HG03342 (cell line): ENCODE results near the gene LCN15.
"Not testable (repeated sequence)": the region's sequence is repeated elsewhere in the genome, so short reads cannot be mapped to it uniquely, and the experiment has no call there.

Experiments used
- ATAC-seq: cut with Tn5 transposase; IDR thresholded peaks from one replicate; pipeline ENCODE4 v1.9.1; 2021; ENCODE audit warnings: mild to moderate bottlenecking, moderate library complexity; ENCODE audit not compliant: unreplicated experiment

Gene LCN15

DNA sequence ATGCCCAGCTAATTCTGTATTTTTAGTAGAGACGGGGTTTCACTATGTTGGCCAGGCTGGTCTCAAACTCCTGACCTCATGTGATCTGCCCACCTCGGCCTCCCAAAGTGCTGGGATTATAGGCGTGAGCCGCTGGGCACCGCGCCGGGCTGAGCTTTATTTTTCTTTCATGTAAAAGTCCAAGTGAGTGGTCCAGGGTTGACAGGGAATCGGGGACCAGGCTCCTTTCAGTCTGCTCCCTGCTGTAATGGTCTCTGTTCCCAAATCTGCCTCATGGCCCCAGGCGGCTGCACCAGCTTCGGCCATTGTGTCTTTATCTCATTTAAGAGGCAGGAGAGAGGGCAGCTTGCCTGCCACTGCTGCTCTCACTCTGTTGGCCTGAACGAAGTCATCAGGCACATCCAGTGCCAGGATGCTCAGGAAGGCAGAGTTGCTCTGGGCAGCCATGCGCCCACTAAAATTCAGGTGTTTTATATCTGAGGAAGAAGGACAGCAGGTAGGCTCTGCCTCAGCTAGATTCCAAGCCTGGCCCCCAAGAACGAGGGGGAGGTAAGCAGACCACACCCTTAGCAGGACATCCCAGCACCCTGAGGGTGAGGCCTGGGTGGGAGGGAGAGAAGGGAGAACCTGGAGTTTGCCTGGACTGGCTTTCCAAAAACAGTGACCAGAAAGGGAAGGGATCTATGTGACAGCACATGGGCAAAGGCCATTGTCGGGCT lies 30.1 kb upstream of the LCN15 start:
- no peak for ATAC-seq

DNA sequence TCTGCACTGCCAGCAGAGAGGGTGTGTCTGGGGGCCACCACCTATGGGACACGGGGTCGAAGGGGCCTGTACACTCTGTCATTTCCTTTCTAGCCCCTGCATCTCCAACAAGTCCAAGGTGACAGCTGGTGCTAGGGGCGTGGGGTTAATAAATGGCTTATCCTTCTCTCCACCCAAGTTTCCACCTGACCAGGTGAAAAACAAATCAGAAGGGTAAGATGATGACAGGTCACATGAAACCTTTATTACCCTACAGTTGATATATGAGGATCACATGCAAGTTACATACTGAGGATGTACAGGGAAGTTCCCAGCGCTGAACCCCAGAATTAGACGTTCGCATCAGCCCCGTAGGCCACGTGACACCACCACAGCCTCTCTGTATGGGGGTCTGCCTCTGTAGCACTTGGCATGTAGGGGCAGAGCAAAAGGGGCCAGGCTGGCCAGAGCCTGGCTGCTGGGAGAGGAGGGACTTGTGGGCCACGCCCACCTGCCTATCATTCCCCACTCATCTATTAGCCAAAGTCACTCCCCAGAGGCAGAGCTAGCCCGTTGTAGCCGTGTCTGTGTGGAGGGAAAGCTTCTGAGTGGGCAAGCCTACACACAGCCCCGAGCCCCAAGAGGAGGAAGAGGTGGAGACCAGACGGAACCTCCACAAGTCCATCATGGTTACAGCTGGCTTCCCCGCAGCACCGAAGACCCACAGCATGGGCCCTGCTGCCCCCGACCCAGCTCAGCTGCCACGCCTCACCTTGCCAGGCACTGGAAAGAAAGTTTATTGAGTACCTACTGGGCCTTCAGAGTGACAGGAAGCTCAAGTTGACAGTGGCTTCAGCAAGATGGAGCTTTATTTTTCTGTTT lies 29.0 kb upstream of the LCN15 start:
- ATAC-seq, result no peak

DNA sequence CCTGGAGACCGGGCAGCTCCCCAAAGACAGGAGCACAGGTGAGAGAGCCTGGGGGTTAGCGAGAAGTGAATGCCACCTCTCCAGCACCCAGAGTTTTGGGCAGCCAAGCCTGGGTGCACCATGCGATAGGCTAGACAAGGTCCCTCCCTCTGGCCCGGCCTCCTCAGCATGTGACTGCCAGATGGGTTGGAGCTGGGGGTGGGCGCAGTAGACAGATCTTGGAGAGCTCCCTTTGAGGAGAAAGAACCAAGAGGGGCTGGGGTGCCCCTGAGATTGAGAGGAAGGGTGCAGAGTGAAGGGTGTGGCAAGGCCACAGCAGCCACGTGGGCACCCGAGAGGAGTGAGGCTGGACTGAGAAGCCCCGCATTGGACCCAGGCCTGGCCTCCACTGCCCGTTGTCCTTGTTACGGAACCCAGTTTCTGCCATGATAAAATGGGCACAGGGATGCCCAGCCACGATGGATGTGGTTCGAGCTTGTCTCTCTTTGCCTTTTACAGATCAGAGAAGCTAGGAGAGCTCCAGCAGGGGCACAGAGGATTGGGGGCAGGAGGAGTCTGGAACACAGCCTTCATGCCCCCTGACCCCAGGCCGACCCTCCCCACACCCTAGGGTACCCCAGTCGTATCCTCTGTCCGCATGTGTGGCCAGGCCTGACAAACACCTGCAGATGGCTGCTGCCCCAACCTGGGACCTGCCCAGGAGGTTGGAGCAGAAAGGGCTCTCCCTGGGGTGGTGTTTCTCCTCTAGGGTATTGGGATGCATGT lies 28.2 kb upstream of the LCN15 start:
- no peak for ATAC-seq

GRCh38 chr9:136791516-136792276 lies 27.4 kb upstream of the LCN15 start:
- no peak for ATAC-seq

DNA sequence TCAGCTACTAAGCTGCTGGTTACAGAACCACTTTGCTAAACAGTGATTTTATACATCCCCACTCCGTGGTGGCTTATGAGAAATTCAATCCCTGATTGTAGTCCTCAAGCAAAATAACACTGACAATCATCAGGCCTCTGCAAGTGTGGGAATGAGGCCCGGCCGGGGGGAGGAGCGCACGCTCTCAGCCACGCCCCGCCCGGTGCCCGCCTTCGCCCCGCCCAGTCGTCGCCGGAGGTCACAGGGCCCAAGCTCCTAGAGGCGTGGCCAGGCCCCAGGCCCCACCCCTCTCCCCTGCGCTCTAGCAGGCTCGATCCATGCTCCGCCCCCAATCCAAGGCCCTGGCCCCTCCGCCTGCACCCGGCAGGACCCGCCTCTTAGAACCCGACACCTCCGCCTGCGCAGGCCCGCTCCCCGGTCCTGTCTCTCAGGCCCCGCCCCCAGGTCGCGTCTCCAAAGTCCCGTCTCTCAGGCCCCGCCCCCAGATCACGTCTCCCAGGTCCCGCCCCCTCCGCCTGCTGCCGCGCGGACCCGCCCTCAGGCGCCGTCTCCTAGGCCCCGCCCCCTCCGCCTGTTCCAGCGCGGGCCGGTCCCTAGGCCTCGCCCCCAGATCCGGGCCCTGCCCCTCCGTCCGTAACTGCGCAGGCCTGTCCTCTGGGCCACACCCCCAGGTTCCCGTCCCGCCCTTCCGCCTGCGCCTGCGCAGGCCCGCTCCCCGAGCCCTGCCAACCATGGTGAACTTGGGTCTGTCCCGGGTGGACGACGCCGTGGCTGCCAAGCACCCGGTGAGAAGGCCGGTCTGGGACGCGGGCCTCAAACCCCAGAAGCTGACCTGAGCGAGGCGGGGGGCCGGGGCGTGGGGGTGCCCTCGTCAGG lies 26.6 kb upstream of the LCN15 start, which contains the start of gene TMEM141:
Gene TMEM141 (plus strand): TSS at position 705 of the 876 bp plus-strand sequence. CDS start 27 bp downstream, at position 732.
- peak; percentile 83 for ATAC-seq

DNA sequence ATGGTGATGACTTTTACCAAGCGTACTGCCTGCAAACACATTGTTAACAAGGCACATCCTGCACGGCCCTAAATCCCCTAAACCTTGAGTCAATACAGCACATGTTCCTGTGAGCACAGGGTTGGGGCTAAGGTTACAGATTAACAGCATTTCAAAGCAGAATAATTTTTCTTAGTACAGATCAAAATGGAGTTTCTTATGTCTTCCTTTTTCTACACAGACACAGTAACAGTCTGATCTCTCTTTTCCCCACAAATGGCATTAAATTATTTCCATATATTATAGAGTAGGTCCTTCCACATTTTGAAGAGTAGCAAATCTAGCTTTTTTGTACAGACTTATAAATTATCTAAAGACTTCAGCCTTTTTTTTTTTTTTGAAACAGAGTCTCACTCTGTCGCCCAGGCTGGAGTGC lies 25.2 kb upstream of the LCN15 start:
- ATAC-seq, result no peak

GRCh38 chr9:136788644-136789522 lies 24.6 kb upstream of the LCN15 start:
- ATAC-seq, result not testable (repeated sequence)

DNA sequence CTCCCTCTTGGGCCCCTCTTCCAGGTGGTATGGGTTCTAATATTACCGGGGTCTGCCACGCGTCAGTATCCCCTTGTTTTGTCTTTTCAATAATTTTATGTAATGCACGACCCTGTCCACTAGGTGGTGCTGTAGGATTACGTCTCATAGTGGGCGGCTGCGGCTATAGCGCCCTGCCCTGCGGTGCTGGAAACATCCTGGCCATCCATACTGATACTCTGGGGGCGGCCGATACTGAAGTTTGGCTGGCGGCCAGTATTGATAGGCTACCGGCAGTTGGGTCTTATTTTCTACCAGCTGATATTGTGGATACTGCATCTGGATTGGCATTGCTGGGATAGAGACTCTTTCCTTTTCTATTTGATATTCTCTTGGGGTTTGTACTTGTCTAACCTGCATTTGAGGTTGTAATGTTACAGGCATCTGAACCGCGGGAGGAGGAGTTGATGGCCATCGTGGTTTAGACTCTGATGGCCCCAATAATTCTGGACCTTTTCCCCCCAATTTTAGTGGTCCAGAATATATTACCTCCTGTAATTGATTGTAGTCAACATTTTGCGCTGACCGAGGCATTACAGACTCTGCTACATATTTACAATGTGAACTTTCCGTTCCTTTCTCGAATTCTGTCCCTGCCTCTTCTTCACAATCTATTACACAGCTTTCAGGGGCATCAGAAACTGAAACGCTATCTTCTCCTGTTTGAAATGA lies 23.5 kb upstream of the LCN15 start:
- no peak for ATAC-seq

DNA sequence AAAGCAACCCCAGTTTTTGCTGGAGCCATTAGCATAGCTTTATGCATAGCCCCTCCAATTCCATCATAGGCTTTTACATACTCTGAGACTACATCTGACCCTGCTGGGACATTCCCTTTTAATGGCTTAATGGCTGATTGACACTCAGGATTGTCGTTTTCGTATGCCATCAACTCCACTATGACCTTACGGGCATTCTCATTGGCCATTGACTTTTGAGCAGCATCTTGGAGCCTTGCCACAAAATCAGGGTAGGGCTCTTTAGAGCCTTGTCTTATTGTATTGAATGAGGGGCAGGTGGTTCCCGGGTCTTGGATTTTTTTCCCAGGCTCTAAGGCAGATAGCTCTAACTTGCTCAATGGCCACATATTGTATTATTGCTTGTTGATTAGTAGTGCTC lies 22.7 kb upstream of the LCN15 start:
- not testable (repeated sequence) for ATAC-seq

DNA sequence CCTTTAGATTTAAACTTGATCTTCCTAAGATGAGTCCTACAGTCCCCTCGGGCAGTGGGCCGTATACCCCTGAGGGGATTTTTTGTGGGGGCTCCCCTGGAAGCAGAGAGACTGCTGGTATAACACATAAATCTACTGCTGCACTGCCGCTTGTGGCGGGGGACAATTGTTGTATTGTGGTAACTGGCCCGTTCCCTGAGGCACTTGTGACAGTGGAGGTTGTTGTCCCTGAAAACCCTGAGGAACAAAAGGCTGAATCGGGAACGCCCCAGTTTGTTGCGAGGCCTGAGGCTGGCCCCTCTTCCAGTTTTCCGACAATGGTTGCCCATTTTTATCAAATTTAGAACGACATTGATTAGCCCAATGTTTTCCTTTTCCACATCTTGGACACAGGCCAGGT lies 22.1 kb upstream of the LCN15 start:
- ATAC-seq, result no peak

DNA sequence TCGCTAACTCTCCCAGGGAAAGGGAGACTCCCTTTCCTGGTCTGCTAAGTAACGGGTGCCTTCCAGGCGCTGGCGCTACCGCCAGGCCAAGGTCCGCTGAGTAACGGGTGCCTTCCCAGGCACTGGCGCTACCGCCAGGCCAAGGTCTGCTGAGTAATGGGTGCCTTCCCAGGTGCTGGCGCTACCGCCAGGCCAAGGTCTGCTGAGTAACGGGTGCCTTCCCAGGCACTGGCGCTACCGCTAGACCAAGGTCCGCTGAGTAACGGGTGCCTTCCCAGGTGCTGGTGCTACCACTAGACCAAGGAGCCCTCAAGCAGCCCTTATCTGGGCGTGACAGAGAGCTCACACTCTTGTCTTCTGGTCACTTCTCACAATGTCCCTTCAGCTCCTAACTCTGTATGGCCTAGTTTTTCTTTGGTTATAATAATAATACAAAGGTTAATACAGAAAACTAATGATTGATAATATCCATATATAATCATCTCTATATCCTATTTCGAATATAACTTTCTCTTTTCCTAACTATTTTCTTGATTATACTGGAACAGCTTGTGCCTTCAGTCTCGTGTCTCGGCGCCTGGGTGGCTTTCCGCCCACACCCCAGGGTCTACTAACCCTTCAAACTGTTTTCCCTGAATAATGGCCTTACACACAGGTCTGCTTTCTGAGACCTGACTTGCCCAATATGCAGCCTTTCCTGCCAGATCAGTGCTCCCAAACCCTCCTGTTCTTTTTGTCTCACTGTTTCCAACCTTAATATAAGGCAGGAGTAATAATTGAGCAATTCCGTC lies 21.4 kb upstream of the LCN15 start:
- not testable (repeated sequence) for ATAC-seq

- no peak for ATAC-seq
These were observed 20.7 kb upstream of the LCN15 start for GRCh38 chr9:136784997-136785361.

GRCh38 chr9:136784249-136784996 lies 20.1 kb upstream of the LCN15 start:
- no peak for ATAC-seq

DNA sequence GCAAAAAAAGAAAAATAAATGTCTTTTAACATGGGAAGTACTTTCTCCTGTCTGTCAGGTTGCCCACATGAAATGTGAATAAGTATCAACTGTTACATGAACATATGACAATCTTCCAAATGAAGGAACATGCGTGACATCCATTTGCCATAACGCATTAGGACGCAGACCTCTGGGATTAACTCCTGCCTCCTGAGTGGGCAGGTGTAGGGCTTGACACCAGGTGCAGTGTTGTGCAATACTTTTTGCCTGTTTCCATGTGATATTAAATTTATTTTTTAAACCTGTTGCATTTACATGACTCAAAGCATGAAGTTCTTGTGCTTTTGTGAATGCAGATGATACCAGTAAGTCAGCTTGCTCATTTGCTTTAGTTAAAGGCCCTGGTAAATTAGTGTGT lies 18.1 kb upstream of the LCN15 start:
- ATAC-seq, result no peak

DNA sequence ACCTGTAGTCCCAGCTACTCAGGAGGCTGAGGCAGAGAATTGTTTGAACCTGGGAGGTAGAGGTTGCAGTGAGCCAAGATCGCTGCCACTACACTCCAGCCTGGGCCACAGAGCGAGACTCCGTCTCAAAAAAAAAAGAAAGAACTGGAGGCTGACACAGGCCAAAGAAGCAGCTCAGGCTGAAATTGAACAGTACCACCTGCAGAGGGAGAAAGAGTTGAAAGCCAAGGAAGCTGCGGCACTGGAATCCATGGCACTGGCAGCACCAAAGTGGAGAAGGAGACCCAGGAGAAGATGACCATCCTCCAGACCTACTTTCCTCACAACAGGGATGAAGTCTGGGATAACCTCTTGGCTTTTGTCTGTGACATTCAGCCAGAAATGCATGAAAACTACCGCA lies 15.5 kb upstream of the LCN15 start:
- ATAC-seq, result no peak

- ATAC-seq, result no peak
These were observed 13.0 kb upstream of the LCN15 start for GRCh38 chr9:136777359-136777758.

- ATAC-seq, result no peak
These were observed 12.6 kb upstream of the LCN15 start for GRCh38 chr9:136776947-136777346.
